Measurements from ENCODE around the gene USE1.

- TF ChIP-seq CTCF (IDR thresholded peaks at IDR 0.05; ENCODE audit: low read length) = no peak
- no peak for TF ChIP-seq EZH2 (IDR thresholded peaks at IDR 0.05; ENCODE audit: borderline replicate concordance, low read length)
Measured at GRCh38 chr19:17240062-17240752, 25.1 kb downstream of the USE1 start.
